SK-N-MC (cell line): ENCODE data around the gene STH.

Experiments
- EZH2 ChIP-seq: fragments of 200-600 bp; sonication (generic); IDR thresholded peaks from one replicate; pipeline ENCODE4 v1.6.1; 2017; ENCODE audit warnings: antibody characterized with exemption
- POLR2AphosphoS5 ChIP-seq: IDR thresholded peaks from 2 replicates; pipeline ENCODE4 v1.6.1; 2012; ENCODE audit warnings: mild to moderate bottlenecking, low read depth, low read length, borderline replicate concordance

DNA sequence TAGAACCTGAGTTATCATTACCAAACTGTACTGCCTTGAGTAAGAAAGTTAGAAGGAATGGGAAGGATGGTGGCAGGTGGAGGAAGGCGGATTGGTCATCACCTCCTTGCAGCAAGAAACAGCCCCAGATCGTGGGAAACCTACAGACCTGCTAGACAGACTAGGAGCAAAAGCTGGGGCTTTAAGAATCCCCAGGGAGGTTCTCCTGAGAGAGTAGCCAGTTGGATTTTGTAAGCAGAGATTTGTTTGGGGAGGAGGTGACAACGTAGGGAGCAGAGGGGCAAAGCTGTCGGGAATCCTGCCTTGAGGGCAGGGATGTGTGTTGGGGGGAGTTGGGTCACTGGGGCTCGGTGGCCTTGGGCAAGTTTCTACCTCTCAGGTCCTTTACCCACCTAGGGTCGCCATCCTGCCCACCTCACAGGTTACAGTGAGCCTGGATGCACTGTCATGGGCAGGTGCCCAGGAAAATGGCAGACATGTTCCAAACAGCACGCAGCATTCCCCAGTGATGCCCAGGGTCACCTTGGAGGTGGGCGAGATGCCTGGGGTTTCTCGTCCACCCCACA is 49.2 kb upstream of the STH start:
- TF ChIP-seq EZH2 (no peak), POLR2AphosphoS5 (no peak)
